Activated T-cell treated with anti-CD3 and anti-CD28 coated beads, Interleukin-2, amount 50 U/mL, for 4 hours (primary cell): Measurements from ENCODE around the gene VGF. TPM values are rescaled to one million over a fixed set of nuclear protein-coding genes. Genes with fewer than 3 reads are reported as not detected.
"Not testable (repeated sequence)": the region's sequence is repeated elsewhere in the genome, so short reads cannot be mapped to it uniquely, and the experiment has no call there.

Experiments
- ATAC-seq, 2 donors: fragments of 200-7000 bp; cut with Tn5 transposase; one replicate each; pipeline ENCODE4 v1.10.0; 2021
- DNase-seq: peaks from one replicate; pipeline ENCODE4 v3.0.0-alpha.2; 2020
- H3K27me3 Mint-ChIP-seq: one replicate; pipeline ENCODE4 v1.8.0; 2021; ENCODE audit warnings: low read depth, mixed read lengths
- H3K36me3 Mint-ChIP-seq: one replicate; pipeline ENCODE4 v1.8.0; 2022; ENCODE audit warnings: mixed read lengths; ENCODE audit not compliant: insufficient read depth
- H3K4me1 Mint-ChIP-seq: one replicate; pipeline ENCODE4 v1.8.0; 2021; ENCODE audit warnings: low read depth, mixed read lengths
- H3K4me3 Mint-ChIP-seq: one replicate; pipeline ENCODE4 v1.8.0; 2021; ENCODE audit warnings: mild to moderate bottlenecking, moderate library complexity, mixed read lengths
- H3K9me3 Mint-ChIP-seq: one replicate; pipeline ENCODE4 v1.8.0; 2021; ENCODE audit warnings: mixed read lengths
- total RNA-seq, 3 donors: library from RNA; stranded (reverse); gene quantifications; one replicate each; pipeline ENCODE4 v1.2.1, GENCODE V29; 2021

Gene VGF
- total RNA-seq, 3 donors from 2014 or later, result not detected

DNA sequence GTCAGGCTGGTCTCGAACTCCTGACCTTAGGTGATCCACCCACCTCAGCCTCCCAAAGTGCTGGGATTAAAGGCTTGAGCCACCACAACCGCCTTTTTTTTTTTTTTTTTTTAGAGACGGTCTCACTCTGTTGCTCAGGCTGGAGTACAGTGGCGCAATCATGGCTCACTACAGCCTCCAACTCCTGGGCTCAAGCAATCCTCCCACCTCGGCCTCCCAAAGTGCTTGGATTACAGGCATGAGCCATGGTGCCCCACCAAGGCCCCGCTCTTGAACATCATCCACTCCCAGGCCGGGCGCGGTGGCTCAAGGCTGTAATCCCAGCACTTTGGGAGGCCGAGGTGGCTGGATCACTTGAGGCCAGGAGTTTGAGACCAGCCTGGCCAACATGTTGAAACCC, 34.2 kb upstream of the VGF start:
- H3K4me3 Mint-ChIP-seq, DNase-seq, H3K9me3 Mint-ChIP-seq, H3K36me3 Mint-ChIP-seq, ATAC-seq: not testable (repeated sequence)
- H3K4me1 Mint-ChIP-seq, result peaks cover 13% of the 10 kb centered on the region
- H3K27me3 Mint-ChIP-seq, result peaks cover 34% of the 10 kb centered on the region

DNA sequence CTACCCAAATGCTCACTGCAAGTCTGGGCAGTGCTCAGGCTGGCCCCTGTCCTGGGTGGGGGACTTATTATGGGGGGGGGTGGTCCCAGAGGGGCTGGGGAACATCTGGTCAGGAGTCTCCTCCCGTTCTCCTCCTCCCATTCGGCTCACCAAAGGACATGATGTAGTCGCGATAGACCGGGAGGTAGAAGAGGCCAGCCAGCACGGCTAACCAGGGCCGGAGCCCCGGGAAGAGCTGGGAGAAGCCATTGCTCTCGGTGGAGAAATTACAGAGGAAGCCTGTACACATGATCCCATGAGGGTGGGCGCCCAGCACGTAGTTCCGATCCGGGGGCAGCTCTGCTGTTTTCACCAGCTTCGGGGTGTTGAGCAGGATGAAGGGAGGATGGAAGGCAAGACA, 33.1 kb upstream of the VGF start:
- DNase-seq (no peak), ATAC-seq (no peak)
- Mint-ChIP-seq H3K4me1 (peaks cover 8% of the 10 kb centered on the region), H3K4me3 (no peak overlapping the region), H3K9me3 (no peaks in the 10 kb centered on the region), H3K36me3 (no peaks in the 10 kb centered on the region), H3K27me3 (peaks cover 33% of the 10 kb centered on the region)

DNA sequence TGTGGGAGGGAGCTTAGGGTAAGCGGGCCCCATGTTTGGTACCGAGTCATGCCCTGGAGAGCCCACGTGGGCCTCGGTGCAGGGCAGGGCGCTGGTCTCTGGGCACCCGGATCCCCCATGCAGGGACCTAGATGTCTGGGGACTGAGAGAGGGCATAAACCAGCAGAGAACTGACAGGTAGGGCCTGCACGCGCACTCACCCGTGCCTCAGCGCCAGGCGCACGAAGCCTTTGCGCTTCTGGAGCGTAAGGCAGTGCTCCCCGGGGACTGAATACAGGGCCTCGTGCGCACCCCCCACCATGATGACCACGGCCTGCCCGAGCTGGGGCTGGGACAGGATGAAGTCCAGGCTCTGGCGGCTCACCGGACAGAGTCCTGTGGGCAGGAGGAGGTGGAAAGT, 32.6 kb upstream of the VGF start:
- H3K9me3 Mint-ChIP-seq, result no peaks in the 10 kb centered on the region
- peaks cover 32% of the 10 kb centered on the region for H3K27me3 Mint-ChIP-seq
- ATAC-seq, result no peak
- H3K4me1 Mint-ChIP-seq, result peaks cover 7% of the 10 kb centered on the region
- H3K4me3 Mint-ChIP-seq, result no peak overlapping the region
- no peaks in the 10 kb centered on the region for H3K36me3 Mint-ChIP-seq
- no peak for DNase-seq

DNA sequence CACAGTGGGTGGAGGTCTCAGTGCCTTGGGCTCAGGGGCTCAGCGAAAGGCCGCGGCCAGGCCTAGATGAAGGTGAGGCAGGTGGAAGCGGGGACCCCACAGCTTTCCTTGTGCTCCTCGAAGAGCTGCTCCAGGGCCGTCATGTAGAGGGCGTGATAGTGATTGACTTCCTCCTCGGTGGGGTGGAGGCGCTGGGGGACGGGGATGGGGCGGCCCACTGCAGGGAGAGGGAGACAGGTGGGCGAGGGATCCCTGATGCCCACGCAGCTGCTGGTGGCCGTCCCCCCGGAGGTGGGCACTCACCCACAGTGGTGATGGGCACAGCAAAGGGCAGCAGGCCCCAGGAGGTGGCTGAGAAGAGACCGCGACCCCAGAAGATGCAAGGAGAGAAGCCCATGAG, 30.5 kb upstream of the VGF start:
- no peak for ATAC-seq

DNA sequence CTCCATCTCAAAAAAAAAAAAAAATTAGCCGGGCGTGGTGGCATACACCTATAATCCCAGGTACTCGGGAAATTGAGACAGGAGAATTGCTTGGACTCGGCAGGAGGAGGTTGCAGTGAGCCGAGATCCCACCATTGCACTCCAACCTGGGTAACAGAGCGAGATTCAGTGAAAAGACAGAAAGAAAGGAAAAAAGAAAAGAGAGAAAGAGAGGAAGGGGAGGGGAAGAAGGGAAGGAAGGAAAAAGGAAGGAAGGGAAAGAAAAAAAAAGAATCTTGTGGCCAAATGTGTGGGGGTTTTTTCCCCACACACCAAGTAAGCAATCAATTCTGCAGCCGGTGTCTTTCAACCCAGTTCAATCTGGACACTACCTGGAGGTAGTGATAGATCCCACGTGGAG, 23.7 kb upstream of the VGF start:
- no peak for ATAC-seq
- Mint-ChIP-seq H3K4me3 (no peak overlapping the region), H3K27me3 (peaks cover 12% of the 10 kb centered on the region), H3K36me3 (no peaks in the 10 kb centered on the region), H3K4me1 (no peaks in the 10 kb centered on the region), H3K9me3 (no peaks in the 10 kb centered on the region)
- no peak for DNase-seq

More for the DNA sequence above, 30.5 kb upstream of the VGF start:
- H3K4me1 Mint-ChIP-seq, result peaks cover 3% of the 10 kb centered on the region
- H3K9me3 Mint-ChIP-seq, result no peaks in the 10 kb centered on the region
- no peaks in the 10 kb centered on the region for H3K36me3 Mint-ChIP-seq
- no peak overlapping the region for H3K4me3 Mint-ChIP-seq
- DNase-seq, result no peak
- H3K27me3 Mint-ChIP-seq, result peaks cover 17% of the 10 kb centered on the region

DNA sequence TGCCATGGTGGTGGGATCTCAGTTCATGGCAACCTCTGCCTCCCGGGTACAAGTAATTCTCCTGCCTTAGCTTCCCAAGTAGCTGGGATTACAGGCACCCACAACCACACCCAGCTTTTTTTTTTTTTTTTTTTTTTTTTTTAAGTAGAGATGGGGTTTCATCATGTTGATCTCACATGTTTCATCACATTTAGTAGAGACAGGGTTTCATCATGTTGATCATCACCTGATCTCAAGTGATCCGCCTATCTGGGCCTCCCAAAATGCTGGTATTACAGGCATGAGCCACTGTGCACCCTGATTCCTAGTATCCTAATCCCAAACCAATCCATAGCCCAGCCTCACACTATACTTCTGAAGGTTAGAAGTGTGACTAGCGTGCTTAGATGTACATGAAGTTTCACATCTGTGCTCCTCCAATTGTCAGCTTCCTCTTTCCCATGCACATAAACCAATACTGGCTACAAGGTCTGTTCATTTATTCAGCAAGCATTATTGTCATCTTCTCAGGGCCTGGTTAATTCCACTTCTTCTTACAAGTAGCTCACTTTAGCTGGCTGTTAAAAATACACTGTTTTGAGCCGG, 21.6 kb upstream of the VGF start:
- ATAC-seq (no peak), DNase-seq (no peak)
- H3K4me1 Mint-ChIP-seq, result no peaks in the 10 kb centered on the region
- no peaks in the 10 kb centered on the region for H3K36me3 Mint-ChIP-seq
- H3K4me3 Mint-ChIP-seq, result no peak overlapping the region
- no peaks in the 10 kb centered on the region for H3K9me3 Mint-ChIP-seq
- H3K27me3 Mint-ChIP-seq, result peaks cover 22% of the 10 kb centered on the region

DNA sequence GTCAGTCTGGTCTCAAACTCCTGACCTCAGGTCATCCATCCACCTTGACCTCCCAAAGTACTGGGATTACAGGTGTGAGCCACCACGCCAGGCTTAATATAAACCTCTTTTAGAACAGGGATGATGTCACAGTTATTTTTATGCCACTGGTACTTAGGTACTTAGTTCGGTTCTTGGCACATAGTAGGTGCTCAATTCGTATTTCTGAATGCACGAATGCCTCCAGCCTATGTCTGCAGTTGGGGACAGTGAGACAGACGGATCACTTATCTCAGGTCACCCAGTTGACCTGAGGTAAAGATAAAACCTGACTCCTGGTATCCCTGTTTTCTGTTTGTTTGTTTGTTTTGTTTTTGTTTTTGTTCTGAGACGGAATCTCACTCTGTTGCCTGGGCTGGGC, 20.8 kb upstream of the VGF start:
- no peak for ATAC-seq
- DNase-seq, result no peak
- Mint-ChIP-seq H3K4me1 (no peaks in the 10 kb centered on the region), H3K4me3 (no peak overlapping the region), H3K9me3 (no peaks in the 10 kb centered on the region), H3K27me3 (peaks cover 26% of the 10 kb centered on the region), H3K36me3 (no peaks in the 10 kb centered on the region)

DNA sequence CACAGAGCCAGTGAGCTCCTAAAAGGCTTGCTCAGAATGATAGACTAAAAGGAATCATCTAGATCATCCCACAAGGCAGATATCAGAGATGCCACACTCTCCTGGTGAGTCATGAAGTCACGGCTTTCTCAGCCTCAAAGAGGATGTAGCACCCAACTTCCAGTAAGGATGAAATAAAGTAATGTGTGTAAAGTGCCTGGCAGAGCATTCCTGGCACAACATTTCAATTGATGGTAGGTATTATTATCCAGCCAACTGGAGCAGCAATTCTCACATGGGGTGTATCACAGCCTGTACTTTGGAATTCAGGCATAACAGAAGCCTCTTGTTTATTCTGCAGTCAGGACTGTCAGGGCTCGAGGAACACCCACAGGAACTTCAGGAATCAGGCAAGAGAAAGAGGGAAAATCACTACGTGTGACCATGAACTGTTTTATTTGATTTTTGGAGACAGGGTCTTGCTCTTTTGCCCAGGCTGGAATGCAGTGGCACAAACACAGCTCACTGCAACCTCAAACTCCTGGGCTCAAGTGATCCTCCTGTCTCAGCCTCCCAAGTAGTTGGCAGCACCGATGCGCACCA, 20.0 kb upstream of the VGF start:
- ATAC-seq, result no peak
- no peak overlapping the region for H3K4me3 Mint-ChIP-seq
- H3K4me1 Mint-ChIP-seq, result peaks cover 2% of the 10 kb centered on the region

DNA sequence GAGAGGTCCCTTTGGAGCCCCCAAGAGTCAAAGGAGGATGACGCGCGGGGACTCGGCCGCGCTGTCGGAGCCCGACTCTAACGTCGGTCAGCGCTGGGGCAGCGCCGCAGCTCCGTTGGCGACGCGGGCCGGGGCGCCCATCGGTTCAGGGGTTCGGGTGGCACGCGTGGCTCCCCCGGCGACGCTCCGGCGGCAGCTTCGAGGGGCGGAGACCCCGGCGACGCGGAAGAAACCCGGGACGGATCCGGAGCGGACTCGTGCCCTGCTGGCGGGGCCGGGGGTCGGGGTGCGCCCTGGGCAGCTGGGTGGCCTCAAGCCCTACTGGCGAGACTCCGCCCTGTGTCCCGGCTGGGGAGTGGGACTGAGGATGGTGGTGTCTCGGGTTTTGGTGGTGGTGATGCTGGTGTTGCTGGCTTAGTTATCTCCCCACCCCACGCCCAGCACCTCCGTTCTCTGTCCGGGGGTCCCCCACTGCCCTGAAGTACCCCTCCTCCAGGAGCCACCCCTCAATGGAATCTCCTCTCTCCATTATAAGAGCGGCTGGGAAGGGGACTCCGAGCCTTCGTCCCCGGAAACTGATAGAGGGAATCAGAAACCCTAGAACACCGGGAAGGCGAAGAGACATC, 14.9 kb upstream of the VGF start, which contains the start of gene NAT16:
TSS of gene NAT16 (minus strand) at position 164 of the 626 bp plus-strand sequence. CDS start 5,486 bp downstream, outside the sequence.
- H3K4me3 Mint-ChIP-seq, result peak within 1 kb of the TSS; percentile 19
- DNase-seq, result no peak
- peaks cover 6% of the 10 kb centered on the region for H3K4me1 Mint-ChIP-seq
- ATAC-seq, result no peak
- no peaks in the 10 kb centered on the region for H3K9me3 Mint-ChIP-seq
- H3K36me3 Mint-ChIP-seq, result no peaks in the 10 kb centered on the region
- peaks cover 66% of the 10 kb centered on the region for H3K27me3 Mint-ChIP-seq

More for the DNA sequence above, 20.0 kb upstream of the VGF start:
- Mint-ChIP-seq H3K27me3 (peaks cover 33% of the 10 kb centered on the region), H3K36me3 (no peaks in the 10 kb centered on the region), H3K9me3 (no peaks in the 10 kb centered on the region)
- DNase-seq, result no peak

DNA sequence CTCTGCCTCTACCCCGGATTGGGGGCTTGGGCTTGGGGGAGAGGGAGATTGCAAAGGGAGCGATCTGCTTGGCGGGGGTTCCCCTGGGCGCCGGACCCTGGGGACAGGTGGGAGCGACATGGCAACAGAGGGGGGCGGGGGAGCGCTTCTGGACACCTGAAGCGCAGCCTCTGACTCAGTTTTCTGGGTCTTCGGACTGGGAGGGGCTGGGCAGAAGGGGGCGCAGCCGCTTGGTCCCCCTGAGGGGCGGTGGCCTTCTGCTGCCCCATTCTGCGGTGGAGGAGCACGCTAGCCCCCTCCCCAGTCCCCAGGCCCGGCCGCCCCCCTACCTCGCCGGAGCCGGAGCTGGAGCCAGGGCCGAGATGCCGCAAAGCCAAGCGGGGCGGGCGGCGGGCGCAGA, 14.3 kb upstream of the VGF start:
- Mint-ChIP-seq H3K36me3 (no peaks in the 10 kb centered on the region), H3K27me3 (peaks cover 67% of the 10 kb centered on the region), H3K4me1 (peaks cover 7% of the 10 kb centered on the region), H3K9me3 (no peaks in the 10 kb centered on the region), H3K4me3 (no peak overlapping the region)
- DNase-seq (no peak), ATAC-seq (no peak)

DNA sequence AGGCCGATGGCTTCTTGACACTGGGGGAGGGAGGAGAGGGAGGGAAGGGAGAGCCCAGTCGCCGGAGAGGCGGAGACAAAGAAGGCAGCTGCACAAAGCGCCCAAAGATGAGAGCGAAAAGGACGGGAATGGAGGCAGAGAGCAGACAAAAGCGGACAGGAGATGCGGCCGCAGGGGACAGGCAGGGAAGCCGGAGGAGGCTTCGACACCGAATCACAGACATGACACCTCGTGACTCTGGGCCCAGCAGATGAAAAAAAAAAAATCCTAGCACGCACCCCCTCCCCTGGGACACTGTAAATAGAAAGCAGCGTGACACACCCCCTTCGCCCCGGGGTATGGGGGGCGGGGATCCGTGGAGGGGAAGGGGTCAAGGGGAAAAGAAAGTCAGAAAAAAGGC, 13.7 kb upstream of the VGF start:
- Mint-ChIP-seq H3K4me3 (peak overlapping the region; percentile 19), H3K9me3 (no peaks in the 10 kb centered on the region), H3K36me3 (no peaks in the 10 kb centered on the region), H3K27me3 (peaks cover 71% of the 10 kb centered on the region), H3K4me1 (peaks cover 10% of the 10 kb centered on the region)
- ATAC-seq (no peak), DNase-seq (no peak)

DNA sequence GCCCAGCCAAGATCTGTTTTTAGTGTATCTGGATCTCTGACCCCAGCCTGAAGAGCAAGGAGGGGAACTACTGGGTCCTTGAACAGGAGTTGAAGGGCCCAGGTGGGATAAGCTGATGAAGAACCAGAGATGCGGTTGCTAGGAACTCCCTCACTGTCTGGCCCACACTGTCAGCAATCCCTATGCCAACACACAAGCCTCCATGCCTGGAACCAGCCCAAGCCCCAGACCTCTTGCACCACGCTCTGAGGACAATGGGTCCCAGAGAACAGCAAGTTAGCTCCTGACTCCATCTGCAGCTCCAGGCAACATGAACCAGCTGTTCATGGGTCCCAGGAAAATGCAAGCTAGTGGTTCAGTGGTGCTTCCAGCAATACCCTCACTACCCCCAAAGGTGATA, 12.3 kb upstream of the VGF start:
- Mint-ChIP-seq H3K4me3 (no peak overlapping the region), H3K27me3 (peaks cover 81% of the 10 kb centered on the region), H3K4me1 (peaks cover 19% of the 10 kb centered on the region), H3K9me3 (no peaks in the 10 kb centered on the region), H3K36me3 (no peaks in the 10 kb centered on the region)
- ATAC-seq, result no peak
- DNase-seq, result no peak

DNA sequence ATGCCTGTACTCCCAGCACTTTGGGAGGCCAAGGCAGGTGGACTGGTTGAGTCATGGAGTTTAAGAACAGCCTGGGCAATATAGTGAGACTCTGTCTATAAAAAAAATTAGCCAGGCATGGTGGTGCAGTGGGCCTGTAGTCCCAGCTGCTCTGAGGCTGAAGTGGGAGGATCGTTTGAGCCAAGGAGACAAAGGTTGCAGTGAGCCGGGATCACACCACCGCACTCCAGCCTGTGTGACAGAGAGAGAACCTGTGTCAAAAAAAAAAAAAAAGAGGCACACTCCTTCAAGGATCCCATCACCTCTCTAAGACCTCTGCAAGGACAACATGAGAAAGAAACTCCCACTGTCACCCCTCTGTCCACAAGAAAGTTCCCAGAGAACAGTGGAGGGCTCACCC, 10.3 kb upstream of the VGF start:
- Mint-ChIP-seq H3K9me3 (no peaks in the 10 kb centered on the region), H3K27me3 (peaks cover 81% of the 10 kb centered on the region), H3K4me3 (no peak overlapping the region), H3K36me3 (no peaks in the 10 kb centered on the region), H3K4me1 (peaks cover 33% of the 10 kb centered on the region)
- ATAC-seq (no peak), DNase-seq (no peak)

DNA sequence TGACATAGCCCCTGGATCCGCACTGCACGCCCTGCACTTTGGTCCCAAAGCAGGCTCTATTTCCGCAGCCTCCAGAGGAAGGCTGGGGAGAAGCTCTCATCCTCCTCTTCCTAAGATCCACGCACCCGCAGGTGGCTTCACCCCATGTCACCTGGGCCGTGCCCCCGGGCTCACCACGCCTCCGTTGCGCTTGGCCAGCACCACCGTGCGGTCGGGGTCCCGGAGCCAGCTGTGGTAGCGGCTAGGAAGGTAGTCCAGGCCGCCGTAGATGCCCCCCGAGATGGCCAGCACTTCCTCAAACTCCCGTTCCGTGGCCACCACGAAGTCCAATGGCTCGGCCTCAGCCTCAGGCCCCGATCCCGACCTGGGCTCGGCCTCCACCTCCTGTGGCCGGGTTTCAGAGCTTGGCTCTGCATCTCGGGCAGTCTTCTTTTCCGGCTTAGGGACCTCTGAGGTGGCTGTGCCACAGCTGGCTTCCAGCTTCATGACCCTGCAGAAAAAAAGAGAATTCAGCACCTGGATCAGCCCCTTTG, 9.0 kb upstream of the VGF start:
- Mint-ChIP-seq H3K4me3 (no peak overlapping the region), H3K36me3 (no peaks in the 10 kb centered on the region), H3K27me3 (peaks cover 85% of the 10 kb centered on the region), H3K9me3 (no peaks in the 10 kb centered on the region), H3K4me1 (peaks cover 44% of the 10 kb centered on the region)
- no peak for DNase-seq
- no peak for ATAC-seq

DNA sequence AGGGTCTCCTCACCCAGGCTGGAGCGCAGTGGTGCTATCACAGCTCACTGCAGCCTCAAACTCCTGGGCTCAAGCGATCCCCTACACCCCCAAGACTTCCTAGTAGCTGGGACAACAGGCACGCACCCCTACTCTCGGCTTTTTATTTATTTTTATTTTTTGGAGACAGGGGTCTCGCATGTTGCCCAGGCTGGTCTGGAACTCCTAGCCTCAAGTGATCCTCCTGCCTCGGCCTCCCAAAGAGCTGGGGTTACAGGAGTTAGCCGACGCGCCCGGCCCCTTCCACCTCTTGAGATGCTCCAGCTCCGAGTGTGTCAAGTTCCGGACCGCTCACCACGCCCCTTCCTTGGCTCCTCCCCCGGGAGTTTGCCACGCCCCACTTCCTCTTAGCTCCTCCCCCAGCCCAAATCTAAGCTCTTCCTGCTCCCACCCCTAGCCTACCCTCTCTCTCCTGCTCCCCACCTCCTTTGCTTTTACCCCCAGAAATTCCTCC, 8.4 kb upstream of the VGF start:
- Mint-ChIP-seq H3K27me3 (peaks cover 85% of the 10 kb centered on the region), H3K4me1 (peaks cover 45% of the 10 kb centered on the region), H3K9me3 (no peaks in the 10 kb centered on the region), H3K4me3 (peak overlapping the region; percentile 31), H3K36me3 (no peaks in the 10 kb centered on the region)
- peak; percentile 56 for DNase-seq
- peak; percentile 69 to 73 for ATAC-seq
